HL-60 (cell line): ENCODE results near the gene NR0B2.

Experiments
- DNase-seq, 2 experiments: peaks; one replicate each; pipeline ENCODE4 v3.0.0-alpha.2; 2010 to 2020; ENCODE audit warnings: low read depth in 1 of 2, low spot score in 1 of 2
- H3K27ac ChIP-seq: fragments of 250-450 bp; sonication (Bioruptor Pico); replicated peaks from 2 replicates; pipeline ENCODE4 v1.5.1; 2020; ENCODE audit warnings: mild to moderate bottlenecking, moderate library complexity
- H3K27me3 ChIP-seq: fragments of 250-450 bp; sonication (Bioruptor Pico); 2 replicates; pipeline ENCODE4 v1.5.1; 2021; ENCODE audit warnings: mild to moderate bottlenecking, moderate library complexity; ENCODE audit not compliant: insufficient read depth, poor library complexity, severe bottlenecking
- H3K4me3 ChIP-seq: replicated peaks from 2 replicates; pipeline ENCODE4 v1.5.1; 2011; ENCODE audit warnings: mild to moderate bottlenecking, control low read depth, low read length; ENCODE audit not compliant: insufficient read depth
- GABPA ChIP-seq: IDR thresholded peaks from 2 replicates; pipeline ENCODE4 v1.6.1; 2012; ENCODE audit warnings: low read depth
- POLR2AphosphoS5 ChIP-seq: IDR thresholded peaks from 2 replicates; pipeline ENCODE4 v1.6.1; 2012; ENCODE audit warnings: low read depth
- REST ChIP-seq: IDR thresholded peaks from 2 replicates; pipeline ENCODE4 v1.6.1; 2012; ENCODE audit warnings: low read depth; ENCODE audit not compliant: insufficient replicate concordance
- SPI1 ChIP-seq: IDR thresholded peaks from 2 replicates; pipeline ENCODE4 v1.6.1; 2012; ENCODE audit warnings: low read depth, mild to moderate bottlenecking, borderline replicate concordance
- TF ChIP-seq, protein P1 (sequence below): IDR thresholded peaks from one replicate; pipeline ENCODE4 v1.5.1; 2011; ENCODE audit warnings: low read length, control low read depth, inconsistent platforms; ENCODE audit not compliant: insufficient read depth

Gene NR0B2

DNA sequence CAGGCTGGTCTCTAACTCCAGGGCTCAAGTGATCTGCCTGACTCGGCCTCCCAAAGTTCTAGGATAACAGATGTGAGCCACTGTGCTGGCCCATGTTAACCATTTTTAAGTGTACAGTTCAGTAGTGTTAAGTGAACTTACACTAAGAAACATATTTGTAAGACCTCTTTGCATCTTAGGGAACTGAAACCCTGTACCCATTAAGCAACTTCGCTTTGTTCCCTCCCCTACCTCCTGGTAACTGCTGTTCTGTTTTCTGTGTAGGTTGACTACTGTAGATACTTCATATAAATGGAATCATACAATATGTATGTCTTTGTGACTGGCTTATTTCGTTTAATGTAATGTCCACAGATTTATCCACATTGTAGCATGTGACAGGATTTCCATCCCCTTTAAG, 18.8 kb upstream of the NR0B2 start:
- Histone ChIP-seq H3K27ac (no peak overlapping the region), H3K4me3 (no peak overlapping the region), H3K27me3 (no peaks in the 10 kb centered on the region)
- TF ChIP-seq SPI1, result peak; percentile 9; the same call in 1 of the 2 replicates
- no peak for TF ChIP-seq REST
- peak in 1 of 2 experiments; percentile 43 for DNase-seq

GRCh38 chr1:26923711-26924110, 9.9 kb upstream of the NR0B2 start:
- DNase-seq, result no peak
- no peak for TF ChIP-seq GABPA
- TF ChIP-seq POLR2AphosphoS5, result no peak
- no peak for TF ChIP-seq REST
- no peak for TF ChIP-seq SPI1
- TF ChIP-seq, protein P1, sequence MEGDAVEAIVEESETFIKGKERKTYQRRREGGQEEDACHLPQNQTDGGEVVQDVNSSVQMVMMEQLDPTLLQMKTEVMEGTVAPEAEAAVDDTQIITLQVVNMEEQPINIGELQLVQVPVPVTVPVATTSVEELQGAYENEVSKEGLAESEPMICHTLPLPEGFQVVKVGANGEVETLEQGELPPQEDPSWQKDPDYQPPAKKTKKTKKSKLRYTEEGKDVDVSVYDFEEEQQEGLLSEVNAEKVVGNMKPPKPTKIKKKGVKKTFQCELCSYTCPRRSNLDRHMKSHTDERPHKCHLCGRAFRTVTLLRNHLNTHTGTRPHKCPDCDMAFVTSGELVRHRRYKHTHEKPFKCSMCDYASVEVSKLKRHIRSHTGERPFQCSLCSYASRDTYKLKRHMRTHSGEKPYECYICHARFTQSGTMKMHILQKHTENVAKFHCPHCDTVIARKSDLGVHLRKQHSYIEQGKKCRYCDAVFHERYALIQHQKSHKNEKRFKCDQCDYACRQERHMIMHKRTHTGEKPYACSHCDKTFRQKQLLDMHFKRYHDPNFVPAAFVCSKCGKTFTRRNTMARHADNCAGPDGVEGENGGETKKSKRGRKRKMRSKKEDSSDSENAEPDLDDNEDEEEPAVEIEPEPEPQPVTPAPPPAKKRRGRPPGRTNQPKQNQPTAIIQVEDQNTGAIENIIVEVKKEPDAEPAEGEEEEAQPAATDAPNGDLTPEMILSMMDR, result no peak
- Histone ChIP-seq H3K27ac (no peak overlapping the region), H3K4me3 (no peak overlapping the region), H3K27me3 (no peaks in the 10 kb centered on the region)

GRCh38 chr1:26922901-26923300, 9.1 kb upstream of the NR0B2 start:
- no peak for TF ChIP-seq GABPA
- TF ChIP-seq POLR2AphosphoS5, result no peak
- TF ChIP-seq SPI1, result no peak
- no peak for TF ChIP-seq REST
- TF ChIP-seq, protein P1, result no peak
- Histone ChIP-seq H3K27me3 (no peaks in the 10 kb centered on the region), H3K4me3 (peak overlapping the region; percentile 90), H3K27ac (peak overlapping the region; percentile 90; the same call in 1 of the 2 replicates)
- no peak for DNase-seq

DNA sequence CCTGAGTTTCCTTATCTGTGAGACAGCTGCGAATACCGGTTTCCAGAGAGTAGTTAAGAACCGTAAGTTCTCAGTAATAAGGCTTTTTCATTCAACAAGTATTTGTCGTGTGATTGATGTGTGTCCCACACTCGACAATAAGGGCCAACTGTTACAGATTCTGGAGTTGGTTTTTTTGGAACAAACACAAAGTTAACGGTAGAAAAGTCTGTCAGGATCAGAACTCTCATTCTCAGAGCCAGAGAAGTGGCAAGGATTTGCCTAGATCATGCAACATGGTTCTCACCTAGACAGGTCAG, 8.6 kb upstream of the NR0B2 start:
- peak overlapping the region; percentile 90 for H3K4me3 ChIP-seq
- no peaks in the 10 kb centered on the region for H3K27me3 ChIP-seq
- TF ChIP-seq GABPA, result no peak
- TF ChIP-seq, protein P1, result no peak
- no peak for TF ChIP-seq REST
- TF ChIP-seq SPI1, result no peak
- no peak for TF ChIP-seq POLR2AphosphoS5
- H3K27ac ChIP-seq, result peak overlapping the region; percentile 90
- DNase-seq, result no peak
